ENCODE results near the gene CCDC88A. TPM values are rescaled to one million over a fixed set of nuclear protein-coding genes. Genes with fewer than 3 reads are reported as not detected.

The CCDC88A gene
- total RNA-seq, 3 donors from 2014 or later = 7.0 to 29.7 (median 14.4) TPM

GRCh38 chr2:55403256-55403998 is 16.2 kb downstream of the CCDC88A start:
- H3K4me1 ChIP-seq (ENCODE audit: low read depth) = no peaks in the 10 kb centered on the region
- no peak overlapping the region for H3K4me3 ChIP-seq
- intact Hi-C loops (cut with DNase I, micrococcal nuclease) = no loop called here
- DNase-seq (no peak), ATAC-seq (no peak)
- no peak for TF ChIP-seq CTCF (IDR thresholded peaks at IDR 0.05)
- H3K36me3 ChIP-seq (ENCODE audit: low read depth) = no peaks in the 10 kb centered on the region
- H3K9me3 ChIP-seq = no peaks in the 10 kb centered on the region

- ATAC-seq = no peak
- DNase-seq = no peak
- H3K4me3 ChIP-seq = no peak overlapping the region
- intact Hi-C loops (cut with DNase I, micrococcal nuclease) = no loop called here
- H3K36me3 ChIP-seq (ENCODE audit: low read depth) = no peaks in the 10 kb centered on the region
- no peak for TF ChIP-seq CTCF (IDR thresholded peaks at IDR 0.05)
- no peaks in the 10 kb centered on the region for H3K9me3 ChIP-seq
- H3K4me1 ChIP-seq (ENCODE audit: low read depth) = no peaks in the 10 kb centered on the region
Measured at GRCh38 chr2:55401124-55401523, 18.5 kb downstream of the CCDC88A start.

- ATAC-seq = no peak
- no peak overlapping the region for H3K4me3 ChIP-seq
- H3K9me3 ChIP-seq = no peaks in the 10 kb centered on the region
- no peak for DNase-seq
- no peak for TF ChIP-seq CTCF (IDR thresholded peaks at IDR 0.05)
- no peaks in the 10 kb centered on the region for H3K36me3 ChIP-seq (ENCODE audit: low read depth)
- intact Hi-C loops (cut with DNase I, micrococcal nuclease) = no loop called here
- no peaks in the 10 kb centered on the region for H3K4me1 ChIP-seq (ENCODE audit: low read depth)
Measured at GRCh38 chr2:55400332-55400731, 19.3 kb downstream of the CCDC88A start.

DNA sequence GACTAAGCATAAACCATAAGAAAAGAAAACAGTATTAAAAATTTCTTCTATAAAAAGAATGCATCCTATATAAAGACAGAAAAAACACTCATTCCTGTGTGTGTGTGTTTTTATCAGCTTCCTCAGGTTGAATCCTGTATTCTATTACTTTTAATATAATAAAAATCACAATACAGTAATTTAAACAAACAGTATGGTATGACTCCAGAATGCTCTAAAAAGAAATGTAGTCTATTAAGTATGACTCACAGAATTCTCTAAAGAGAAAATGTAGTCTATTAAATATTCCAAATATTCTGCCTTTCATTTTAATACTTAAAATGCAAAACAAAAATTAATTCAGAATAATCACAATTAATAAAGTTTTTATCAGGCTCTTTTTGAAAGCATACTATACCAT is 19.8 kb downstream of the CCDC88A start:
- DNase-seq = no peak
- Histone ChIP-seq H3K9me3 (no peaks in the 10 kb centered on the region), H3K4me1 (ENCODE audit: low read depth) (no peaks in the 10 kb centered on the region), H3K36me3 (ENCODE audit: low read depth) (no peaks in the 10 kb centered on the region), H3K4me3 (no peak overlapping the region)
- no peak for TF ChIP-seq CTCF (IDR thresholded peaks at IDR 0.05)
- no peak for ATAC-seq
- intact Hi-C loops (cut with DNase I, micrococcal nuclease) = no loop called here

GRCh38 chr2:55395724-55396605 is 23.7 kb downstream of the CCDC88A start:
- TF ChIP-seq CTCF (IDR thresholded peaks at IDR 0.05) = no peak
- H3K4me1 ChIP-seq (ENCODE audit: low read depth) = no peaks in the 10 kb centered on the region
- intact Hi-C loops (cut with DNase I, micrococcal nuclease) = no loop called here
- H3K4me3 ChIP-seq = no peak overlapping the region
- no peaks in the 10 kb centered on the region for H3K9me3 ChIP-seq
- no peak for DNase-seq
- H3K36me3 ChIP-seq (ENCODE audit: low read depth) = no peaks in the 10 kb centered on the region
- no peak for ATAC-seq

Measured in mucosa of descending colon (tissue), 3 donors.